GM23338 (cell line): Measurements from ENCODE around the gene PPP2R2D. TPM values are rescaled to one million over a fixed set of nuclear protein-coding genes. Genes with fewer than 3 reads are reported as not detected.

Experiments
- ATAC-seq: fragments of 200-7000 bp; cut with Tn5 transposase; 3 replicates; pipeline ENCODE4 v1.9.1; 2020
- DNase-seq: peaks from one replicate; pipeline ENCODE4 v3.0.0-alpha.2; 2015; ENCODE audit warnings: low spot score
- H2AFZ ChIP-seq: fragments of 200-600 bp; sonication (generic); 2 replicates; pipeline ENCODE4 v1.8.0; 2016; ENCODE audit warnings: antibody characterized with exemption, mild to moderate bottlenecking, moderate library complexity
- H3F3A ChIP-seq: fragments of 200-600 bp; sonication (generic); replicated peaks from 2 replicates; pipeline ENCODE4 v1.8.0; 2017; ENCODE audit warnings: antibody characterized with exemption, mixed run types, low read depth
- H3K27ac ChIP-seq: fragments of 200-600 bp; sonication (generic); 2 replicates; pipeline ENCODE4 v1.6.1; 2016; ENCODE audit warnings: low read depth
- H3K27me3 ChIP-seq: fragments of 200-600 bp; sonication (generic); 2 replicates; pipeline ENCODE4 v1.8.0; 2016; ENCODE audit warnings: mild to moderate bottlenecking, mixed run types, moderate library complexity; ENCODE audit not compliant: insufficient read depth
- H3K36me3 ChIP-seq: fragments of 200-600 bp; sonication (generic); 2 replicates; pipeline ENCODE4 v1.8.0; 2016; ENCODE audit warnings: mild to moderate bottlenecking; ENCODE audit not compliant: insufficient read depth
- H3K4me1 ChIP-seq: fragments of 200-600 bp; sonication (generic); 2 replicates; pipeline ENCODE4 v1.8.0; 2016; ENCODE audit warnings: mild to moderate bottlenecking, moderate library complexity; ENCODE audit not compliant: insufficient read depth
- H3K4me2 ChIP-seq: fragments of 200-600 bp; sonication (generic); 2 replicates; pipeline ENCODE4 v1.7.1; 2017; ENCODE audit warnings: mixed run types
- H3K4me3 ChIP-seq: fragments of 200-600 bp; sonication (generic); 2 replicates; pipeline ENCODE4 v1.6.1; 2016; ENCODE audit warnings: mixed run types
- H3K79me2 ChIP-seq: fragments of 200-600 bp; sonication (generic); replicated peaks from 2 replicates; pipeline ENCODE4 v1.8.0; 2017; ENCODE audit warnings: mild to moderate bottlenecking; ENCODE audit not compliant: insufficient read depth
- H3K9me2 ChIP-seq: fragments of 200-600 bp; sonication (generic); 2 replicates; pipeline ENCODE4 v1.8.0; 2017; ENCODE audit not compliant: insufficient read depth
- H4K20me1 ChIP-seq: fragments of 200-600 bp; sonication (generic); replicated peaks from 2 replicates; pipeline ENCODE4 v1.8.0; 2017; ENCODE audit warnings: mild to moderate bottlenecking; ENCODE audit not compliant: insufficient read depth
- H3K27ac Mint-ChIP-seq: 2 replicates; pipeline ENCODE4 v1.8.0; 2020; ENCODE audit warnings: inconsistent platforms, mild to moderate bottlenecking, moderate library complexity, mixed read lengths
- H3K27me3 Mint-ChIP-seq: 3 replicates; pipeline ENCODE4 v1.8.0; 2022; ENCODE audit warnings: low read depth, mild to moderate bottlenecking, moderate library complexity, mixed read lengths, inconsistent platforms; ENCODE audit not compliant: insufficient read depth, poor library complexity
- H3K36me3 Mint-ChIP-seq: 3 replicates; pipeline ENCODE4 v1.8.0; 2021; ENCODE audit warnings: low read depth, mild to moderate bottlenecking, inconsistent platforms, moderate library complexity, mixed read lengths
- H3K4me1 Mint-ChIP-seq: 3 replicates; pipeline ENCODE4 v1.8.0; 2020; ENCODE audit warnings: mild to moderate bottlenecking, inconsistent platforms, mixed read lengths
- H3K4me3 Mint-ChIP-seq: 3 replicates; pipeline ENCODE4 v1.8.0; 2021; ENCODE audit warnings: moderate library complexity, mild to moderate bottlenecking, inconsistent platforms, mixed read lengths
- H3K9me3 Mint-ChIP-seq: 3 replicates; pipeline ENCODE4 v1.8.0; 2020; ENCODE audit warnings: moderate library complexity, mild to moderate bottlenecking, inconsistent platforms, mixed read lengths
- EZH2 ChIP-seq: fragments of 200-600 bp; sonication (generic); IDR thresholded peaks from one replicate; pipeline ENCODE4 v1.8.0; 2017; ENCODE audit warnings: antibody characterized with exemption, mild to moderate bottlenecking, low read depth; ENCODE audit not compliant: unreplicated experiment
- EZH2phosphoT487 ChIP-seq: fragments of 200-600 bp; sonication (generic); IDR thresholded peaks from one replicate; pipeline ENCODE4 v1.8.1; 2018; ENCODE audit warnings: antibody characterized with exemption; ENCODE audit not compliant: unreplicated experiment
- JUNB ChIP-seq: IDR thresholded peaks from one replicate; pipeline ENCODE4 v1.6.1; 2016; ENCODE audit warnings: antibody characterized with exemption; ENCODE audit not compliant: unreplicated experiment
- NANOG ChIP-seq: IDR thresholded peaks from 2 replicates; pipeline ENCODE4 v1.6.1; 2016; ENCODE audit warnings: antibody characterized with exemption, borderline replicate concordance
- POLR2AphosphoS5 ChIP-seq: IDR thresholded peaks from 2 replicates; pipeline ENCODE4 v1.6.1; 2016; ENCODE audit warnings: antibody characterized with exemption, low read depth
- STAT1 ChIP-seq: IDR thresholded peaks from one replicate; pipeline ENCODE4 v1.6.1; 2016; ENCODE audit warnings: antibody characterized with exemption; ENCODE audit not compliant: unreplicated experiment
- ZNF114 ChIP-seq: fragments of 250-450 bp; sonication (Bioruptor Pico); IDR thresholded peaks from 2 replicates; pipeline ENCODE4 v1.5.0; 2020; ENCODE audit warnings: mild to moderate bottlenecking, moderate library complexity
- ZNF331 ChIP-seq: fragments of 250-450 bp; sonication (Bioruptor Pico); IDR thresholded peaks from 2 replicates; pipeline ENCODE4 v1.5.0; 2020; ENCODE audit warnings: low read depth, mild to moderate bottlenecking, moderate library complexity
- polyA plus RNA-seq: library from polyadenylated mRNA; unstranded; fragments of >200 nt; fragmentation: Nextera tagmentation; extraction: Ambion mirVana; gene quantifications from 2 replicates; pipeline ENCODE4 v1.2.1, GENCODE V29; 2016
- total RNA-seq: library from RNA; depleted of rRNA; stranded (reverse); fragments of >200 nt; shearing (Covaris generic); gene quantifications from 2 replicates; pipeline ENCODE4 v1.2.3, GENCODE V29; 2014
- TF ChIP-seq, protein P1 (sequence below), 2 experiments: fragments of 200-600 bp in 1 of 2; sonication (generic) in 1 of 2; conservative IDR thresholded peaks; 2 replicates each; pipeline versions ENCODE4 v1.5.1 to v1.6.1; 2016 to 2017; ENCODE audit warnings: antibody characterized with exemption in 2 of 2, low read depth in 2 of 2, mild to moderate bottlenecking in 2 of 2, moderate library complexity in 1 of 2
- TF ChIP-seq, protein P2 (sequence below): fragments of 250-450 bp; sonication (Bioruptor Pico); IDR thresholded peaks from 2 replicates; pipeline ENCODE4 v1.5.0; 2020; ENCODE audit warnings: mild to moderate bottlenecking, moderate library complexity

Gene PPP2R2D
- total and polyA plus RNA-seq, 2 experiments from 2014 or later = 28.8 to 33.7 TPM

DNA sequence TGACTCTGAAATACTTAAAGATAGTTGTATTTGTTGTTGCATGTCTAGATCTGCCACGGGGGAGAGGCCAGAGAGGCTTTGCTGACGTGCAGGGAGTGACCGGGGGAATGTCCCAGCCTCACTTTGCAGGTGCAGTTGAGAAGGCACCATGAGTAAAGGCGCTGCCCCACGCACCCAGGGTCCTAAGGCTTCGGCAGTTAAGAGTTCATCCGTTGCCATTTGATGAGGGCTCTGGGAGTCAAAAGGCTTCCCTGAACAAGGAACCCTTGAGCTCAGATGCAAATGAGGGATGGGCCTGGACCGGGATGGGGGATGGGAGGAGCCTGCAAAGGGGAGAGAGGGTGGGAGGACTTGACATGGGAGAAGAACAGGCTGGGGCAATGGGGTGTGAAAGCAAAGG lies 20.4 kb downstream of the PPP2R2D start:
- Histone ChIP-seq H3K4me1 (peaks cover 50% of the 10 kb centered on the region), H3K9me2 (no peaks in the 10 kb centered on the region), H3K4me2 (peak overlapping the region; percentile 51), H3K36me3 (no peaks in the 10 kb centered on the region), H4K20me1 (peaks cover 44% of the 10 kb centered on the region), H3F3A (no peaks in the 10 kb centered on the region), H2AFZ (no peak overlapping the region), H3K4me3 (peak overlapping the region; percentile 16; the same call in 1 of the 2 replicates), H3K27me3 (no peaks in the 10 kb centered on the region), H3K79me2 (peaks cover 69% of the 10 kb centered on the region), H3K27ac (no peak overlapping the region)
- Mint-ChIP-seq H3K9me3 (peaks cover 3% of the 10 kb centered on the region; the same call in 1 of the 3 replicates), H3K4me3 (no peak overlapping the region), H3K4me1 (peaks cover 34% of the 10 kb centered on the region), H3K27me3 (peaks cover 5% of the 10 kb centered on the region), H3K27ac (no peak overlapping the region), H3K36me3 (no peaks in the 10 kb centered on the region; the same call in 2 of the 3 replicates)
- peak; percentile 89 for ATAC-seq
- TF ChIP-seq, protein P1, sequence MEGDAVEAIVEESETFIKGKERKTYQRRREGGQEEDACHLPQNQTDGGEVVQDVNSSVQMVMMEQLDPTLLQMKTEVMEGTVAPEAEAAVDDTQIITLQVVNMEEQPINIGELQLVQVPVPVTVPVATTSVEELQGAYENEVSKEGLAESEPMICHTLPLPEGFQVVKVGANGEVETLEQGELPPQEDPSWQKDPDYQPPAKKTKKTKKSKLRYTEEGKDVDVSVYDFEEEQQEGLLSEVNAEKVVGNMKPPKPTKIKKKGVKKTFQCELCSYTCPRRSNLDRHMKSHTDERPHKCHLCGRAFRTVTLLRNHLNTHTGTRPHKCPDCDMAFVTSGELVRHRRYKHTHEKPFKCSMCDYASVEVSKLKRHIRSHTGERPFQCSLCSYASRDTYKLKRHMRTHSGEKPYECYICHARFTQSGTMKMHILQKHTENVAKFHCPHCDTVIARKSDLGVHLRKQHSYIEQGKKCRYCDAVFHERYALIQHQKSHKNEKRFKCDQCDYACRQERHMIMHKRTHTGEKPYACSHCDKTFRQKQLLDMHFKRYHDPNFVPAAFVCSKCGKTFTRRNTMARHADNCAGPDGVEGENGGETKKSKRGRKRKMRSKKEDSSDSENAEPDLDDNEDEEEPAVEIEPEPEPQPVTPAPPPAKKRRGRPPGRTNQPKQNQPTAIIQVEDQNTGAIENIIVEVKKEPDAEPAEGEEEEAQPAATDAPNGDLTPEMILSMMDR (conservative IDR thresholded peaks at IDR 0.05; ENCODE audit: low read depth in 2 of 2) = no peak
- TF ChIP-seq EZH2 (no peak), STAT1 (no peak), EZH2phosphoT487 (no peak)
- DNase-seq = peak; percentile 69

DNA sequence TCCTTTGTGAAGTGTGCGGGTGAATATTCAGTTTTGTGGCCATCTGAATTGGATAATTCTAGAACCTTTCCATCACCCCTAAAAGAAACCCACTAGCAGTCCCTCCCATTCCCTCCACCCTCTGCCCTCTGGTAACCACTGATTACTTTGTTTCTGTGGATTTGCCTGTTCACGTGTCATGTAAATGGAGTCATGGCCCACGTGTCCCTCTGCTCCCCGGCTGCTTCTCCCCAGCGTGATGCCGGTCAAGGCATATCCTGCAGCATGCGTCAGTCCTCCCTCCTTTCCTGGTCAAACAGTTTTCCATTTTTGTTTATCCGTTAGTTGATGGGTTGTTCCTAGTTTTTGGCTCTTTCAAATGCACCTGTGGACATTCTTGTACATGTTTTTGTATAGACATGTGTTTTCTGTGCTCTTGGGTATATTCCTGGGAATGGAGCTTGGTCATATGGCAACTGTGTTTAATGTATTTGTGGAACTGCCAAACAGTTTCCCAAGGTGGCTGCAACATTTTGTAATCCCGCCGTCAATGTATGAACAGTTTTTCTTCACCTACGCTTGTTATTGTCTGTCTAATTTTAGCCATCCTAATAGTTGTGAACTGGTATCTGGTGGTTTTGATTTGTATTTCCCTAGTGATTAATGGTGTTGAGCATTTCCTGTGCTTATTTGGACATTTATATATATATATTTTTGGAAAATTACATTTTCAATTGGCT lies 22.4 kb downstream of the PPP2R2D start:
- Histone ChIP-seq H3K27ac (no peak overlapping the region), H4K20me1 (peaks cover 60% of the 10 kb centered on the region), H3K4me1 (peaks cover 52% of the 10 kb centered on the region), H2AFZ (no peak overlapping the region), H3K4me3 (no peak overlapping the region), H3K79me2 (peaks cover 86% of the 10 kb centered on the region), H3K27me3 (no peaks in the 10 kb centered on the region), H3F3A (no peaks in the 10 kb centered on the region), H3K9me2 (no peaks in the 10 kb centered on the region), H3K36me3 (no peaks in the 10 kb centered on the region), H3K4me2 (0 out of 2 replicates have a peak overlapping the region, but pooled peaks have one; percentile 12)
- ATAC-seq (no peak), DNase-seq (no peak)
- Mint-ChIP-seq H3K4me3 (no peak overlapping the region), H3K4me1 (peaks cover 49% of the 10 kb centered on the region), H3K9me3 (no peaks in the 10 kb centered on the region), H3K27me3 (peaks cover 8% of the 10 kb centered on the region), H3K27ac (peak overlapping the region; percentile 3; the same call in 1 of the 2 replicates), H3K36me3 (peaks cover 3% of the 10 kb centered on the region; the same call in 2 of the 3 replicates)
- no peak for TF ChIP-seq ZNF331
- no peak for TF ChIP-seq EZH2
- TF ChIP-seq JUNB = no peak
- TF ChIP-seq, protein P1 (conservative IDR thresholded peaks at IDR 0.05; ENCODE audit: low read depth in 2 of 2) = no peak
- no peak for TF ChIP-seq ZNF114 (CRISPR knock-in tag)
- TF ChIP-seq NANOG = no peak
- TF ChIP-seq POLR2AphosphoS5 = no peak
- no peak for TF ChIP-seq STAT1
- TF ChIP-seq, protein P2, sequence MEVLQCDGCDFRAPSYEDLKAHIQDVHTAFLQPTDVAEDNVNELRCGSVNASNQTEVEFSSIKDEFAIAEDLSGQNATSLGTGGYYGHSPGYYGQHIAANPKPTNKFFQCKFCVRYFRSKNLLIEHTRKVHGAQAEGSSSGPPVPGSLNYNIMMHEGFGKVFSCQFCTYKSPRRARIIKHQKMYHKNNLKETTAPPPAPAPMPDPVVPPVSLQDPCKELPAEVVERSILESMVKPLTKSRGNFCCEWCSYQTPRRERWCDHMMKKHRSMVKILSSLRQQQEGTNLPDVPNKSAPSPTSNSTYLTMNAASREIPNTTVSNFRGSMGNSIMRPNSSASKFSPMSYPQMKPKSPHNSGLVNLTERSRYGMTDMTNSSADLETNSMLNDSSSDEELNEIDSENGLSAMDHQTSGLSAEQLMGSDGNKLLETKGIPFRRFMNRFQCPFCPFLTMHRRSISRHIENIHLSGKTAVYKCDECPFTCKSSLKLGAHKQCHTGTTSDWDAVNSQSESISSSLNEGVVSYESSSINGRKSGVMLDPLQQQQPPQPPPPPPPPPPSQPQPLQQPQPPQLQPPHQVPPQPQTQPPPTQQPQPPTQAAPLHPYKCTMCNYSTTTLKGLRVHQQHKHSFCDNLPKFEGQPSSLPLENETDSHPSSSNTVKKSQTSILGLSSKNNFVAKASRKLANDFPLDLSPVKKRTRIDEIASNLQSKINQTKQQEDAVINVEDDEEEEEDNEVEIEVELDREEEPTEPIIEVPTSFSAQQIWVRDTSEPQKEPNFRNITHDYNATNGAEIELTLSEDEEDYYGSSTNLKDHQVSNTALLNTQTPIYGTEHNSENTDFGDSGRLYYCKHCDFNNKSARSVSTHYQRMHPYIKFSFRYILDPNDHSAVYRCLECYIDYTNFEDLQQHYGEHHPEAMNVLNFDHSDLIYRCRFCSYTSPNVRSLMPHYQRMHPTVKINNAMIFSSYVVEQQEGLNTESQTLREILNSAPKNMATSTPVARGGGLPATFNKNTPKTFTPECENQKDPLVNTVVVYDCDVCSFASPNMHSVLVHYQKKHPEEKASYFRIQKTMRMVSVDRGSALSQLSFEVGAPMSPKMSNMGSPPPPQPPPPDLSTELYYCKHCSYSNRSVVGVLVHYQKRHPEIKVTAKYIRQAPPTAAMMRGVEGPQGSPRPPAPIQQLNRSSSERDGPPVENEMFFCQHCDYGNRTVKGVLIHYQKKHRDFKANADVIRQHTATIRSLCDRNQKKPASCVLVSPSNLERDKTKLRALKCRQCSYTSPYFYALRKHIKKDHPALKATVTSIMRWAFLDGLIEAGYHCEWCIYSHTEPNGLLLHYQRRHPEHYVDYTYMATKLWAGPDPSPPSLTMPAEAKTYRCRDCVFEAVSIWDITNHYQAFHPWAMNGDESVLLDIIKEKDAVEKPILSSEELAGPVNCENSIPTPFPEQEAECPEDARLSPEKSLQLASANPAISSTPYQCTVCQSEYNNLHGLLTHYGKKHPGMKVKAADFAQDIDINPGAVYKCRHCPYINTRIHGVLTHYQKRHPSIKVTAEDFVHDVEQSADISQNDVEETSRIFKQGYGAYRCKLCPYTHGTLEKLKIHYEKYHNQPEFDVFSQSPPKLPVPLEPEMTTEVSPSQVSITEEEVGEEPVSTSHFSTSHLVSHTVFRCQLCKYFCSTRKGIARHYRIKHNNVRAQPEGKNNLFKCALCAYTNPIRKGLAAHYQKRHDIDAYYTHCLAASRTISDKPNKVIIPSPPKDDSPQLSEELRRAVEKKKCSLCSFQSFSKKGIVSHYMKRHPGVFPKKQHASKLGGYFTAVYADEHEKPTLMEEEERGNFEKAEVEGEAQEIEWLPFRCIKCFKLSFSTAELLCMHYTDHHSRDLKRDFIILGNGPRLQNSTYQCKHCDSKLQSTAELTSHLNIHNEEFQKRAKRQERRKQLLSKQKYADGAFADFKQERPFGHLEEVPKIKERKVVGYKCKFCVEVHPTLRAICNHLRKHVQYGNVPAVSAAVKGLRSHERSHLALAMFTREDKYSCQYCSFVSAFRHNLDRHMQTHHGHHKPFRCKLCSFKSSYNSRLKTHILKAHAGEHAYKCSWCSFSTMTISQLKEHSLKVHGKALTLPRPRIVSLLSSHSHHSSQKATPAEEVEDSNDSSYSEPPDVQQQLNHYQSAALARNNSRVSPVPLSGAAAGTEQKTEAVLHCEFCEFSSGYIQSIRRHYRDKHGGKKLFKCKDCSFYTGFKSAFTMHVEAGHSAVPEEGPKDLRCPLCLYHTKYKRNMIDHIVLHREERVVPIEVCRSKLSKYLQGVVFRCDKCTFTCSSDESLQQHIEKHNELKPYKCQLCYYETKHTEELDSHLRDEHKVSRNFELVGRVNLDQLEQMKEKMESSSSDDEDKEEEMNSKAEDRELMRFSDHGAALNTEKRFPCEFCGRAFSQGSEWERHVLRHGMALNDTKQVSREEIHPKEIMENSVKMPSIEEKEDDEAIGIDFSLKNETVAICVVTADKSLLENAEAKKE (CRISPR knock-in tag) = no peak
- no peak for TF ChIP-seq EZH2phosphoT487
